Activated CD8-positive, alpha-beta memory T cell treated with anti-CD3 and anti-CD28 coated beads for 24 hours (primary cell): Measurements from ENCODE around the gene HAND1.

Experiments
- DNase-seq: peaks from one replicate; pipeline ENCODE4 v3.0.0-alpha.2; 2020

The HAND1 gene

DNA sequence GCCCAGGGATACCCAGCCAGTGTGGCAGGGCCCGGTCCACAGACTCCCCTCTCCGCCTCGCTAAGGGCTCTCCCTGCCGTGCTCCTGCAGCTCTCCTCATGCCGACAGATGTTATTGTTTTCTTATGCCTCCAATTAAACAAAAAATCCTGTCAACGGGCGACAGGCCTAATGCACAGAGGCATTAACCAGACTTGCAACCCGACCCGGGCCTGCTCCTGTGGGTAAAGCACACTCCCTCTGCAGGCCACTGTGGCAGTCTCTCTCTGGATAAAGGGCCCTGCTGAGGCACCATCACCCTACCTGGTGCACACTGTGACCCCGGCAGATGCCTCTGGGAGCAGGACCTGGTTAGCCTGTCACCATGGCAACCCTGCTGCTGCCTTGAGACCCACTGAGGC is 27.5 kb upstream of the HAND1 start:
- DNase-seq, result no peak

DNA sequence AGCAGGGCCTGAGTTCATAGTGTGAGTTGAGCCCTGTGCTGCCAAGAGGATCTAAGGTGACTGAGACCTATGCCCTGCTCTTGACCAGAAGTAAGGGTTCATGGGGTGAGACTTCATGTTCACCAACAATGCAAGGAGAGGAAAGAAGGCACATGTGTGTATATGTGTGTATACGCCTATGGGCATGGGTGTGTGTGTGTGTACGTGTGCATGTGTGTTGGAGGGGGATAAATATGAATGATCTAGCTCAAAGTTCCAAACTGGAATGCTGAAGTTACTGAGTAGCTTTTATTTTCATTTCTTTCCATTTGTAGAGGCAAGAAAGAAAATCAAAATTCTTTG is 25.6 kb upstream of the HAND1 start:
- DNase-seq, result no peak

DNA sequence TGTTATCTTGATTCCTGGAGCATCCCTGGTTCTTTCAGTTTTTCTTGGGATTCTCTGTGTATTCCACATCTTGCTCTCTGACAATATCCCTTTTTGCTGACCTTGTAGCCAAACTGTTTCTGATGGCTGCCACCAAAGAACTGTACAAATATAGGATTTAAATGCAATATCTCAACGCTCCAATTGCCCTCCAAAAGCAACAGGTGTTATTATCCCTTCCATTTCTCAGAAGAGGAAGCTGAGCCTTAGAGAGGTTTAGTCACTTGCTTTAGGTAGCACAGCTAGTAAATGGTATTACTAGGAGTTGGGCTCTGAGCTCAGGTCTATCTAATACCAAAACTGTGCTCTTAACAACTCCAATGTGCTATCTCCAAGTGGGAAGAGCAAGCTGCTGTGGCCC is 24.2 kb upstream of the HAND1 start:
- no peak for DNase-seq

DNA sequence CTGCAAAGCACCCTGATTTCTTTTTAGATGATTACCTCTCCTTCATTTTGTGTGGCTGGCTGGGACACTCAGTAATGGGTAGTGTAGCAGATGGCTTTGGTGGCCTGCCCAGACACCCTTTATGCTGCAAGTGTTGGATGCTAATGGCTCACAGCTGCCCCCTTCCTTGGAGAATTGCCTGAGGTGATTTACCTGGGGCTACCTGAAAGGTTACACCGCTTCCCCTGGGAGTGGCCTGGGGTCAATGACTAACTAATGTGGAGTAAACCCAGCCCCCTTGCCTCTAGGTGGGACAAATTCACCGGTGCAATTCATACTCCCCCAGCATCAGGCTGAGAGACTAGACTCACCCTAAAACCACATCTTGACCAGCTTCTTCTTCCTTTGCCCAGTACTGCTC is 23.5 kb upstream of the HAND1 start:
- no peak for DNase-seq

DNA sequence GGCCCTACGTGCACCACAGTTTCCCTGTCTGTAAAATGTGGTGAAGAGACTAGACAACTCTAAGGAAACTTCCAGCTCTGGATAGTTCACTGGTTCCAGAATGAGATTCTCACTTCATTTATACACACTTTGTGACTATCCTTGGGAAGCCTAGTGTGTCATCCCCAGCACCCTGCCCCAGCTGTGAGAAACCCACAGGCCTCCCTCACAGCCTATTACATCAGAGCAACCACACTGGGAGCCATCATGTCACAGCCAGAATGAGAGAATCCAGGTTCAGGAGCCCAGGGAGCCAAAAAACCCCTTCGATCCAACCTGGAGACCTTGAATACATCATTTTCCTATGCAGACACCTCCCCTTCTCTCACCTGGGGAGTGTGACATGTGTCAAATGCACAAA is 21.0 kb upstream of the HAND1 start:
- DNase-seq, result no peak

DNA sequence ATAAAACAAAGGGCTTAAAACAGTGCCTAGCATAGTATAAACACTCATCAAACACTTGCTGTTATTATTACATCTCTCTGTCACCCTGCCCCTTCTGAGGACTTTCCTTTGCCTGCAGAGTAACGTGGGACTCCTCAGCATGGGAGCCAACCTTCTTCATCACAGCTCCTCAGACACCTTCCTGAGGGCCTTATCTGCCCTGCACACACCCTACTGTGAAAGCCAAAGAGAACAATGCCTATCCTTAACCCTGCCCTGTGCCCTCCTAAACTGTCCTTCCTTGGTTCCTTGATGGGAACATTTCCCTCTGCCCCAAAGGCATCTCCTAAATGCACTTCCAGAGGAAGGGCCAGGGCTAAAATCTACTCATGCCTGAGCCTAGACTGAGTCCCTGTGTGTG is 20.6 kb upstream of the HAND1 start:
- no peak for DNase-seq

DNA sequence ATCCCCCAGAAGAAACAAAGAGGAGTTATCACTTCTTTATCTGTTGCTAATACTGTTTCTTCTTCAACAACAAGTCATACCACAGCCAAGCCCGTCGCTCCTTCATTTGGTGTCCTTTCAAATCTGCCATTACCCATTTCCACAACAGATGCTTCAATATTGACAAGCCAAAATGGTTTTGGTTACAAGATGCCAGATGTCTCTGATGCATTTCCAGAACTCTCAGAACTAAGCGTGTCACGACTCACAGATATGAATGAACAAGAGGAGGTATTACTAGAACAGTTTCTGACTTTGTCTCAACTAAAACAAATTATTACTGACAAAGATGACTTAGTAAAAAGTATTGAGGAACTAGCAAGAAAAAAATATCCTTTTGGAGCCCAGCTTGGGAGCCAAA is 16.0 kb upstream of the HAND1 start:
- no peak for DNase-seq

DNA sequence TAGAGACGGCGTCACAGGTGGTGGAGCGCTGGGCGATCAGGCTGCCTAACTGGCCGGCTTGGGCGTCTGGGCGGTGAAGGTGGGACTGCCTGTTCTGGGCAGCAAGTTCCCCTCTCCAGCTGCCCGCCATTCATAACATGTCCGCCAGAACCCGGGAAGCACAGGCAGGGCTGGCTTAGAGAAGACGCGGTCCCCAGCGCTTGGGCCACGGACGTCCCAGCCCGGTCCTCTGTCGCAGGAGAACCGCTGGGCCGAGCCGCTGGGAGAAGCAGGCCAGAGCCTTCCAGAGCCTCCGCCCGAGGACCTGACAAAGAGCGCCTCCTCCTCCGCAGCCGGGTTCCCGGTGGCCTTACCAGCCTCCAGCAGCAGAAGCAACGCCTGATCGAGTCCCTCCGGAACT is 15.2 kb upstream of the HAND1 start:
- DNase-seq, result no peak

DNA sequence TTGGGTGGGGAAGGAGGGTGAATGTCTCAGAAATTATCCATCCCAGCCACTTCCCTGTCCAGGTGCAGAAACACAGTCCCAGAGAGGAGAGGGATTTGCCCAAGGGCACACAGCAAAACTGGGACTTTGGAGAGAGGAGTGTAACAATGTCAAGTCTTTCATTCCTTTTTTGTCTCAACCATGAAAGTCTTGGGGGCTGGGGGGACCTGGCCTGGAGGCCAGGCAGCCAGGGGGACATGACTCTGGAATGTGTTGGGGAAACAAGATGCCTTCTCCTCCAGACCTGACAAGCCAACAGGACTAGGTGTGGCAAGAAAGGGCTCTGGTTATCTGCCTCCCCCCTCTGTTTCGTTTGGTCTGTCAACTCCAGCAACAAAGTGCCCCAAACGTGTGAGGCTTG is 13.9 kb upstream of the HAND1 start:
- DNase-seq, result no peak

DNA sequence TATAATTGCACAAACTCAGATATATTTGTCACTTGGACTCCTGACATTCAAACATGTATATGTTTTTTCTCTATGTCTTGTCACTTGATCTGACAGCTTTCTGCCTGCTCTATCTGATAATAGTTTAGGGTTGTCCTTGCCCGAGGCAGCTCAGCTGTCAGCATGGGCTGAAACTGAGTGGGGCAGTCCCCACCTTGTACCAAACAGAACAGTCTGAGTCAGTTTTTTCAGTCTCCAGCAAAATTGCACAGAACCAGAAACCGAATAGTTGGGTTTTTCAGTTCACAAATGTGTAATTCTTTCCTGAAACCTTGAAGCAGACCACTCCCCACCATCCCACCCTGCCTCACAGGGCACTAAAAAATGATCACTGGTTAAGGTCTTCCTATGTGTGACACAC is 9.5 kb upstream of the HAND1 start:
- peak; percentile 63 for DNase-seq

DNA sequence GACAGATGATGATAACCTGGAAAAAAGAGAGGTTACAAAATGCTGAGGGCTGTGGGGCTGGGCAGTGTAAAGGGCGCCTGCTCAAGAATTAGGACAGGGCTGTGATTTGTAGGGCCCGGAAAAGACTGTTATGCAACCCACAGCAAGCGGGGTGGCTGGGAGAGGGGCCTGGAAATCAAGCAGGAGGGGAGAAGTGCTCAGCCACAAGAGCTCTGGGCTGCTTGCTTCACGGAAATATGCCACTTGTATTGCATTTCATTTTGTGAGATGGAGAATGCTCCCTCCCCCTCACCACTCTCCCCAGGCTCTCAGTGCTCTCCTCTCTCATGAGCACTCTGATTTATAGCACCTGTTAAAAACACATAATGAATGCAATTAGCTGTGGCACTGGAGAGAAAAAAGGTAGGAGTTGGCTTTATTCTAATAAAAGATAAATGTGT is 8.4 kb upstream of the HAND1 start:
- DNase-seq, result no peak

DNA sequence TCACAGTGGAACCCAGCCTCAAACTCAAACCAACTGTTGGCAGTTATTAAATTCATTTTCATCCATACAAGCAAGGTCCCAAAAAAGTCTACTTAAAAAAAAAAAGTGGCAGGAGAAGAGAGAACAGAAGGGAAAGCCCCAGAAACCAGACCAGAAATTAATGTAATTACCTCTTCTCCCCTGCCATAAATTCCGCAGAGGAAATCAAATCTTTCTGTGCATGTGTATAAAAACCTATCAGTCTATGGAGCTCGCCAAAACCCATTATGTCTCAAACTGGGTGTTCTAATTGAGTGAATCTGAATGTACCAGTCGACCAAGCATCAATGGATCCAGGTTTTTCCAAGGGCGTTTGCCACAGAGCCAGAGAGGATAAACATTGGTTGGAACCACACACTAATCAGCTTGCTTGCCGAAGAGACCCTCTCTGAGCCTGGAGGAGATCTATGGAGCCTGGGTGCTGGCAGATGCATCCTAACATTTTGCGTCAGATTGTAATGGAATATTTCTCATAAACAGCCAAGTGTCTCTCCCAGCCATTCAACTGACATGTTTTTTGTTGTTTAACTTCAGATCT is 7.9 kb upstream of the HAND1 start:
- no peak for DNase-seq

DNA sequence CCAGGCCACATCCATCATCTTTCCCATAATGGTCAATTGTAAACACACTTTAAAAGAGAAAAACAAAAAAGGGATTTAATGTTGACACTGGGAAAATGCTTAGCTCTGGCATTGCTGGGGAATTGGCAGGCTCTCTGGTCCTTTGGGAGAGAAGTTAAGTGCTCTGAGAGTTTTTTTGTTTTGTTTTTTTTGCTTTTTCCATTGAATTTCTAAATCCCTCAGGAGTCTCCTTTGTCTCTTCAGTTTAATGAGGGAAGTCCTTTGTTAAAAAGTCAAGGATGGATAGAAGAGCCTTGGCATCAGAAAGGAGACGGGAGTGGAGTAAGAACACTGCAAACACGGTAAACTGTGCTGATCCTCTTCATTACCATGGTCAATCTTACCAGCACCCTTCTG is 7.1 kb upstream of the HAND1 start:
- DNase-seq, result no peak

DNA sequence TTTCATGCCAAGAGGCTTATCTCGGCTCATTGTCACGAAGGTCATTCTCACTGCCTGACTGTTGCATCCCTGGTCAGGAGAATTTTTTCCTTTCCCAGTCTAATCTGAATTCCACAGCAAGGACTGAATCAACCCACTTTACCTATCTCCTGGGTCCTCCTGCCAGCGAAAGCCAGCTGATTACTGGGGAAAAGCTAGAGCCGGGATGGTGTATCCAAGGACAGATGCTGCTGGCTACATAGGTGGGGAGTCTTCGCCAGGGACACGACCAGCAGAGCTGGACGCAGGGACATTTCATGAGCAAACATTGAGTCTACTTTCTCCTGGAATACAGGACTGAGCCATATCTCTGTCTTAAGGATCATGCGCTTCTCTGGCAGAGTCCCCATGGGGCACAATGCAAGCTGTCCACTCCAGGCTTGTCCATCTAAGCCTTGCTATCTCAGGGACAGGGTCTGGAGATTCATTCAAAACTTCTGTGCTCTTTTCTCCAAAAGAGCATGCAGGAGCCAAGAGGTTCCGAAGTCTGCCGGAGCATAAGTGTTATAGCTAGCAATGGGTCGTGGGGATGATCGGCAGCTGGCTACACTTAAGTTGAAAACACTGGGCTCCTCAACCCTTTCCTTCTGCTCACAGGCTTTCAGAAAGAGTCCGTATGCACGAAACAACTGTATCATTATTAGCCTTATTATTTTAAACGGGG is 6.5 kb upstream of the HAND1 start:
- DNase-seq, result no peak

DNA sequence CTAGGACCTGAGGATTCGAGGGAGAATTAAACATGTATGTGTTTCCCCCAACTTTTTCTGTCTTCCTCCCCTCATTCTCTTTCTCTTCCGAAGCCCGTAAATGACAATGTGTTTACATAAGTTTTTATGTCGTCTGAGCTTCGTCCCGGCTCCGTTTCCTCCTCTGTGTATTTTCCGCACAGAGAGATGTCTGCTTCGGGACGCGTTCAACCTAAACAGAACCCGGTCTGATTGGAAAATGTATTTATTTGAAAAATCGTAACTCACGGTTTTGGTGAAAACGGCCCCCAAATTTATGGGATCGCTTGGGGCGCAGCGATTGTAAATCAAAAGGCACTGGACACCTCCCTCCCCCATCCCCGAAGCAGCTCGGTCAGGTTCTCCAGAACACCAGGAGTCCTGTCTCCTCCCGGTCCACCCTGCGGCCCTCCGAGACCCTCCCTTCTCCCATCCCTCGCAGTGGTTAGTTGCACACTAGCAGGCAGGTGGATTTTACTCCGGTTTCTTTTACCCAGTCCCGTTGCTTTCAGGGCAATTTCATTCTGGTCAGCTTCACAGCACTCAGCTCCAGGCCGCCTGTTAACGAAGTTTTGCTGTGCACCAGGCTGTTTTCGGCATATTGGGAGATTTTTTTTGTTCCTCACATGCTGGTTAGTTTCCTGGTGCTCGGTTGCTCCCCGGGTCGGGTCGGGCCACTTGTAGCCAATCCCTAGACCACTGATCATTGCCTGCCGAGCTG is 5.8 kb upstream of the HAND1 start:
- DNase-seq, result no peak

DNA sequence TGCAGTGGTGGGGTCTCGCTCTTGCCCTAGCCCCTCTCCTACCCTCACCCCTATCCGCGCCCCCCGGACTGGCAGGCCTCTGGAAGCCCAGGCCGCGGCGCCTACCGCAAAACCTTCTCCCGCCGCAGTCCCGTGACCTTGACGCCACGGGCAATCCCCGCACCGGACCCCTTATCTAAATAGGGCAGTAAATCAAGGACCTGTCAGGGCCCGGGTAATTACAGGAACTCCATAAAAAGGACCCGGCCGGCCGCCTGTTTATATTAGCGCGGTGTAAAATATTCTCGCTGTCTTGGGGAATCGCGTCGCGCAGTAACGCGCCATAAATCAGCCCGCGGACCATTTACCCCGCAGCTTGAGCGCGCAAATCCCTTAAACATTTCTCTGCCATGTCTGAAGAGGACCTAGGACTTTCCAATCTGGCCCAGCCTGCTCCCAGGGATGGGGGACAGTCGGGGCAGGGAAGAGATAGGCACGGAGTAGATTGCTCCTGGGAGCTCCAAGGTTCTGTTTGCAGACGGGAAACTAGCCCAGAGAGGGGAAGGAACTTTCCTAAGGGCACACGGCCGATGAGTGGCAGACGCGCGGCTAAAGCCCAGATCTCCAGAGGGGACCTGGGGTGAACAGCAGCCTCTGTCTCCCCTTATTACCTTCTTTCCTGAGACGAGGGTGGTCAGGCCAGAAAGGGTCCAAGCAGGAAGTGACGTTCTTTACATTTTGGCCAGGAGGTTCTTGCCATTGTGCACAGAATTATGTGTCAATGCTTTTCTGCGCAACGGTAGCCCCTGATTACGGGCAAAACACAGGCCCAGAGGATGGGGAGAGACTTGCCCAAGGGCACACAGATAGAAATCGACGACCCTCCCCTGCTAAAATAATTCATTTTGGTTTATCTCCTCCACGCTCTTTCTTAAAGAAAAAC is 4.8 kb upstream of the HAND1 start:
- no peak for DNase-seq

DNA sequence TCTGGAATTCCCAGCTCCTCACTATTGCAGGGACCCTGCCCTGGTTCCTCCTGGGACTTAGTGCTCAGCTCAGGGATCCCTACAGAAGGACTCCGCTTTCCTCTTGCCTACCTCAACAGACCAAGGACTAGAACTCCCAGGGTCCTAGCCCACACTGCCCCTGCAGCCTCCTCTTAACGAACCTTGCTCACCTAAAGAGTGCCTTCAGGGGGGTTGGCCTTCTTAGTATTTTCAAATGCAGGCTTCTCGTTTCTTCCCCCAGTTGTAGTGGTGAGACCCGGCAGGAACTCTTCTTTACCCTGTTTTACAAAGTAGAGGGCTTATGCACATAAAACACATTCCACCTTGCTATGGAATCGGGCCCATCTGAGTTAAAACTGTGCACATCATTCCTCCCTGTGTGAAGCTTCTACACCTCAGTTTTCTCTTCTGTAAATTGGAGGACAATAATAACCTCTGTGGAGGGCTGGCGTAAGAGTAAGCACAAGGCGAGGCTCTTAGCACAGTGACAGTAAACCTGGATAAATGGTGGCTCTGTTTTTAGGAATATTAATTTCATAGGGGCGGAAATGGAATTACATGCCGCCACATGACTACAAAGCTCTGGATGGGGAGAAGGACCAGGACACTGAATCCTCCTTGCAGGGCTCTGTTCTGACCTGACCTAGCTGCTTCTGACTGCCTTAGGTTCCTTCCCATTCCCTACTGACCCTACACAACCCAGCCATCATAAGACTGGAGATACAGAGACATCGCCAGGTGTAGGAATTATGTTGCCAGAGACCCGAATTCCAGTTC is 3.8 kb upstream of the HAND1 start:
- no peak for DNase-seq

DNA sequence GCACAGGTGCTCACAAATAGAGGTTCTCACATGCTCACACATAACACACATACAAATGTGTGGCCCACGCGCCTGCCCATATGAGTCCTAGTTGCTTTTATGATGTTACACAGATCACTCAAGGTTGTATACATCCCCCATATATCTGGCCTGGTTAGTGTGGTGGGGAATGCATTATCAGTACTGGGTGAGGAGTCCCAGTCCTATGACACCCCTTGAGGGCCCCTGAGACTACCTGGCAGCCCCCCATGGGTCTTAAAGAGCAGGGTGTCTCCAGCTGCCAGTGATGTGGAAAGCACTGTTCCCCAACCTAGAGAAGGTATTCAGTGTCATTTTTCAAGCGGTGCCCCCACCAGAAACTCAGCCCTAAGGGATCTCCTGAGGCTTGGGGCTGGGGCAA is 2.8 kb upstream of the HAND1 start:
- peak; percentile 59 for DNase-seq

DNA sequence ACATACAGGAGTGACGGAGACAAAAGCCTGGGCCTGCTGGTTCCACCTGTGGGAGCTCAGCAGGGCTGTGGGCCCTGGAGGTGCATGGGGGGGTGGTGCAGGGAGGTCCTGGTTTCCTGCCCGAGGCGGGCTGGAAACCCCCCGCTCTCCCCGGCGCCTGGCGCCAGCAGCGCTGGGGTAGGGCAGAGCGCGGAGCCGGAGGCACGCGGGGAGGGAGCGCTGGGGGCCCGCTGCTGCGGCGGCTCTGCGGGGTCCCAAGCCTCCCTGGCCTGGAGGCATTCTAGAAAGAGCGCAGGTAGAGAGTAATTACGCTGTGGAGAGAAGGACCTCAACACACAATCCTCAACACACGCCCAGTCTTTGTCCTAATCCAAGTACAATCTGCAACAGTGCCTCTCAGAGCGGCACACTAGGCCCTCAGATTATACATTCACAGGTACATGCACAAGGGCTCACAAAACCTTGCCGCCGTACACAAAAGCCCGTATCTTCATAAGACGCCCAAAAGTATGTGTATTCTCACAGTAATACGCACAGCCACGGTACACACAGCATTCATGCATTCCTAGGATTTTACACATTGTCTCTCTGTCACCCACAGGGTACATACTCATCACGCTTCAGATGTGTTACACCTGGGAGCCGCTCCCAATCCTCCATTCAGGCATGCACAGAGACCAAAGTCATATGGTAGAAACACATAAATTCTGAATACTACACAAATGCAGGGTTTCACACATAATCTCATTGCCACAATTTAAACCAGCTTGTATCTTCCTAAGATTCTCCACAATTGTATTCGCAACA is 2.1 kb upstream of the HAND1 start:
- DNase-seq, result no peak

DNA sequence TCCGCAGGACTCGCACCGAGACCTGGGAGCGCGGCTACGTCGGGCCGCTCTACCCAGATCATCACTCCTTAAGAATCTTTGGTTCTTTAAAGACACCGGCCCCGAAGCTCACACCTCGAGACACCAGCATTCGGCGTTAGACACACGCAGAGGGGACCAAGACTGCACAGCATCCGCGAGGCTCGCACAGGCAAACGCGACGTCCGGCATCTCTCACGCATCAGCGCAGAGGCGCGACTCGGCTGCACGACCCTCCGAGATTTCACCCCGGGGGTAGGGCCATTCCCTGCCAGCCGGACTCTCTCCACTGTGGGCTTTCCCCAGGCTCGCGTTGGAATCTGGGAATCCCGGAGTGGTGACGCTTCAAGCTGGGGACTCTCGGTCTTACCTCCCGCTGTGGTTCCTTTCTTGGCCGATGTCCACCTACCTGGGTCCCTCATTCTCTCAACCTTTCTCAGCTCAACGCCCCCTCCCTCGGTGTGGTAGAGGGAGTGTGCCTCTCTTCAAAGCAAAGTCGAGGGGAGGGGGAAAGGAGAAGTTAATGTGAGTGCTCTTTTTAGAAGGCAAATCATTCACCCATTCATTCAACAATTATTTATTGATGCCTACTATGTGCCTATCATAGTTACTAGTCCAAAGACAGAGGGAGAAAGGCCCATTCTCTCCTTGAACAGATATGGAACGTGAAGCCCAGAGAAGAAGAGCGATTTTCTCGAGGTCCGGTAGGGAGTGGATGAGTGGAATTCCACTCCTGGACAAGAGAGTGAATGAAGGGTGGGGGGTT is 1.3 kb upstream of the HAND1 start:
- peak; percentile 52 for DNase-seq

DNA sequence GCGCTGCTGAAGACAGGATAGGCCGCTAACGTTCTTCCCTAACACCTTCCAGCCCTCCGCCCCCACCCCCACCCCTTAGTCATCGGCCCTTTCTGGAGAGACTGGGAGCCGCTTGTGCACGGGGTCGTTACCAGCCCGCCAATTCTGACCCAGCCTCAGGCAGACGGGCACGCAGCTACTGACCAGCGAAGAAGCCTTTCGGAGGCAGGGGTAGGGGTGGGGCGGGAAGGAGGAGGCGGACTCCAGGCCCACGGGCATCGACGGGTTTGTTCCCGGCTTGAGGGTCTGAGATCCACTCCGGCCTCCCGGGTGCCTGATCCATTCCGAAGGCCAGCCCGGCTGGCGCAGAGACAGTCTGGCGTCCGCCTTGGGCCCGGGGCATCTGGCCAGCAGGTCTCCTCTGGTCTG is 729 bp upstream of the HAND1 start:
- DNase-seq, result no peak
